Measurements from ENCODE around the gene CADM1.

CADM1 gene

DNA sequence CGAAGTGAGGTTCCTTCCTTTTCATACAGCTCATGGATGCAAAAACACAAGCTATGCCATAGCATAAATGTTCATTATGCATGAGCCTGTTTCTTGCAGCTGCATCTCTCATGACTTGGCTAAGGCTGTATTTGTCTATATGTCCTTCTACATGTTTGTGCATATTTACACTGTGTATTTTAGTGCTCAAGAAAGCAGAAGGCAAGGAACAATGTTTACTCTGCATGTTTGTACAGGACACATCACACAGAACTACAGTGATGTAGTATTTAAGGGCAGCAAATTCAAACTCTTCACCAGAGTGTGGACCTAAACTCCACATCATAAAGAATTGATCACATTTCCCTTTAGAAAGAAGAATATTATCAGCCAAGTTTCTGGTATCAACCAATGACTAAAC, 170.3 kb downstream of the CADM1 start:
- Histone ChIP-seq H3K36me3 (ENCODE audit: control insufficient read depth, low read length) (no peaks in the 10 kb centered on the region), H3K4me2 (ENCODE audit: low read length) (no peak overlapping the region), H3K4me3 (ENCODE audit: low read length) (no peak overlapping the region), H3K4me1 (ENCODE audit: control insufficient read depth, low read length) (no peaks in the 10 kb centered on the region), H3K9me2 (replicated peaks; ENCODE audit: control insufficient read depth, low read length) (no peaks in the 10 kb centered on the region), H3F3A (ENCODE audit: control insufficient read depth, insufficient read depth) (no peaks in the 10 kb centered on the region), H3K27me3 (ENCODE audit: control insufficient read depth, low read length) (peaks cover 16% of the 10 kb centered on the region), H3K79me2 (ENCODE audit: control insufficient read depth, low read length) (no peaks in the 10 kb centered on the region), H3K27ac (ENCODE audit: low read depth, low read length) (no peak overlapping the region), H3K9me3 (ENCODE audit: control insufficient read depth, insufficient read depth, low read length) (no peaks in the 10 kb centered on the region), H4K20me1 (ENCODE audit: control insufficient read depth, insufficient read depth, low read depth, low read length) (no peaks in the 10 kb centered on the region)
- TF ChIP-seq, protein P1, sequence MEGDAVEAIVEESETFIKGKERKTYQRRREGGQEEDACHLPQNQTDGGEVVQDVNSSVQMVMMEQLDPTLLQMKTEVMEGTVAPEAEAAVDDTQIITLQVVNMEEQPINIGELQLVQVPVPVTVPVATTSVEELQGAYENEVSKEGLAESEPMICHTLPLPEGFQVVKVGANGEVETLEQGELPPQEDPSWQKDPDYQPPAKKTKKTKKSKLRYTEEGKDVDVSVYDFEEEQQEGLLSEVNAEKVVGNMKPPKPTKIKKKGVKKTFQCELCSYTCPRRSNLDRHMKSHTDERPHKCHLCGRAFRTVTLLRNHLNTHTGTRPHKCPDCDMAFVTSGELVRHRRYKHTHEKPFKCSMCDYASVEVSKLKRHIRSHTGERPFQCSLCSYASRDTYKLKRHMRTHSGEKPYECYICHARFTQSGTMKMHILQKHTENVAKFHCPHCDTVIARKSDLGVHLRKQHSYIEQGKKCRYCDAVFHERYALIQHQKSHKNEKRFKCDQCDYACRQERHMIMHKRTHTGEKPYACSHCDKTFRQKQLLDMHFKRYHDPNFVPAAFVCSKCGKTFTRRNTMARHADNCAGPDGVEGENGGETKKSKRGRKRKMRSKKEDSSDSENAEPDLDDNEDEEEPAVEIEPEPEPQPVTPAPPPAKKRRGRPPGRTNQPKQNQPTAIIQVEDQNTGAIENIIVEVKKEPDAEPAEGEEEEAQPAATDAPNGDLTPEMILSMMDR (IDR thresholded peaks at IDR 0.05; ENCODE audit: low read depth, low read length, poor library complexity, severe bottlenecking) = no peak
- TF ChIP-seq EZH2phosphoT487 (IDR thresholded peaks at IDR 0.05; ENCODE audit: borderline replicate concordance, low read length) = no peak

DNA sequence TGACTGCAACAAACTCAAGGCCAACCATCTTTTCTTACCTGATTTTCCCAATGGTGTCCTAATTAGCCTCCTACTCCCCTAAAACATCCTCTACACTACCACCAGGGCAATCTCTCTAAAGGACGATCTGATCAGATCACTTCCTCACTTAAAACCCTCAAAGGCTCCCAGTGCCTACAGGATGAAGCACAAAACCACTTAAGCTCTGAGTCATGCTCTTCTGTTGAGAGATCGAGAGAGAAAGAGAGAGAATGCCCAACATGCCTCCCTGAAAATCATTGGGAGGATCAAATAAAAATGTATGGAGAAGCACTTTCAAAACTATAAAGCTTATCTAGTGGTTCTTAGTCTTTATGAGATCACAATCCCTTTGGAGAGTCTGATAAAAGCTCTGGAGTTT, 171.1 kb downstream of the CADM1 start:
- no peak for TF ChIP-seq EZH2phosphoT487 (IDR thresholded peaks at IDR 0.05; ENCODE audit: borderline replicate concordance, low read length)
- TF ChIP-seq, protein P1 (IDR thresholded peaks at IDR 0.05; ENCODE audit: low read depth, low read length, poor library complexity, severe bottlenecking) = no peak
- H3K36me3 ChIP-seq (ENCODE audit: control insufficient read depth, low read length) = no peaks in the 10 kb centered on the region
- no peak overlapping the region for H3K27ac ChIP-seq (ENCODE audit: low read depth, low read length)
- H3K27me3 ChIP-seq (ENCODE audit: control insufficient read depth, low read length) = peaks cover 16% of the 10 kb centered on the region
- no peaks in the 10 kb centered on the region for H3K79me2 ChIP-seq (ENCODE audit: control insufficient read depth, low read length)
- no peaks in the 10 kb centered on the region for H3F3A ChIP-seq (ENCODE audit: control insufficient read depth, insufficient read depth)
- no peaks in the 10 kb centered on the region for H3K9me3 ChIP-seq (ENCODE audit: control insufficient read depth, insufficient read depth, low read length)
- no peak overlapping the region for H3K4me2 ChIP-seq (ENCODE audit: low read length)
- H3K4me3 ChIP-seq (ENCODE audit: low read length) = no peak overlapping the region
- no peaks in the 10 kb centered on the region for H4K20me1 ChIP-seq (ENCODE audit: control insufficient read depth, insufficient read depth, low read depth, low read length)
- H3K4me1 ChIP-seq (ENCODE audit: control insufficient read depth, low read length) = no peaks in the 10 kb centered on the region
- no peaks in the 10 kb centered on the region for H3K9me2 ChIP-seq (replicated peaks; ENCODE audit: control insufficient read depth, low read length)

DNA sequence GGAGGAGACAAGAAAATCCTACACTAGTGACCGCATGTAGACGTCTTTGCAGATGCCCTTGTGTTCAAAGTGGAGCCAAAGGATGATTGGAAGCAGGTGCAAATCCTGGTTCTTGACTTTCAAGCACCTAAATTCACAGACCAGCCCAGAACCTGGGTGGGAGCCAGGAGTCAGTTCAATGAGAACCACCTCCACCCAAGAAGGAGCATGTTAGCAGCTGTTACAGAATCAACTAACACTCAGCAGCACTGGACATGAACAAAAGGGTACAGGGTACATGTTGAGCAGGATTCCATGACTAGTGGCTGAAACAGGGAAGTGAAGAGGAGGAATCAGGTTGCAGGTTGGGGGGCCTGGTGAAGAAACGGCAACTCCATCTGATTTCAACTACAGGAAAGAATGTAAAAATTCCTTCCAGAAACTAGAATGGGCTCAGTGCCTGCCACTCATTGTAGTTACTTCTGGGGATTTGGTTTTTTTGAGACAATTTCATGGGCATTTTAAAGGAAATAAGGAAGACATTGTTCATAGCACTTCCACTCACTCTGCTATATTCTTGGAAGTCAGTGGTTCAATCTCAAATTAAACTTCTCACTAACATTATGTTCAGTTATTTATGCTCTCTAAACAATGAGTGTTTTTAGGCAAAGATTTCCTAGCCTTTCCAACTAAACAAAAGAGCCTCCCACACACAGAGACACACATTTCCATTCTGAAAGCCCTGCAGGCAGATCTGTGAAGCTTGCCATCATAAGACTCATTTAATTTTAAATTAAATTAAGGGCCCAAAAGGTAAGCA, 173.3 kb downstream of the CADM1 start:
- H3K27ac ChIP-seq (ENCODE audit: low read depth, low read length) = no peak overlapping the region
- no peaks in the 10 kb centered on the region for H3K9me2 ChIP-seq (replicated peaks; ENCODE audit: control insufficient read depth, low read length)
- no peaks in the 10 kb centered on the region for H4K20me1 ChIP-seq (ENCODE audit: control insufficient read depth, insufficient read depth, low read depth, low read length)
- H3K79me2 ChIP-seq (ENCODE audit: control insufficient read depth, low read length) = no peaks in the 10 kb centered on the region
- no peaks in the 10 kb centered on the region for H3K4me1 ChIP-seq (ENCODE audit: control insufficient read depth, low read length)
- no peaks in the 10 kb centered on the region for H3F3A ChIP-seq (ENCODE audit: control insufficient read depth, insufficient read depth)
- peaks cover 6% of the 10 kb centered on the region for H3K27me3 ChIP-seq (ENCODE audit: control insufficient read depth, low read length)
- TF ChIP-seq EZH2phosphoT487 (IDR thresholded peaks at IDR 0.05; ENCODE audit: borderline replicate concordance, low read length) = no peak
- TF ChIP-seq, protein P1 (IDR thresholded peaks at IDR 0.05; ENCODE audit: low read depth, low read length, poor library complexity, severe bottlenecking) = no peak
- H3K4me2 ChIP-seq (ENCODE audit: low read length) = no peak overlapping the region
- H3K36me3 ChIP-seq (ENCODE audit: control insufficient read depth, low read length) = no peaks in the 10 kb centered on the region
- no peak overlapping the region for H3K4me3 ChIP-seq (ENCODE audit: low read length)
- H3K9me3 ChIP-seq (ENCODE audit: control insufficient read depth, insufficient read depth, low read length) = no peaks in the 10 kb centered on the region
